Right lobe of liver (tissue), 6 donors: ENCODE data around the gene TOM1L2. TPM values are rescaled to one million over a fixed set of nuclear protein-coding genes. Genes with fewer than 3 reads are reported as not detected.
A peak's percentile ranks its signal among the peaks of the same experiment; 100 is the strongest.

Experiments used
- ATAC-seq, 4 donors: fragments of 200-7000 bp; cut with Tn5 transposase; one replicate each; pipeline ENCODE4 v1.9.1; 2020; ENCODE audit warnings: mild to moderate bottlenecking in 4 of 4, moderate library complexity in 4 of 4
- DNase-seq, 3 donors: peaks; one replicate each; pipeline ENCODE4 v3.0.0-alpha.2; 2020
- H3K27ac ChIP-seq, 3 donors: fragments of 200-600 bp; one replicate each; pipeline ENCODE4 v1.8.0; 2022
- H3K27me3 ChIP-seq, 2 donors: fragments of 200-600 bp; one replicate each; pipeline ENCODE4 v1.8.0; 2022
- H3K36me3 ChIP-seq, 4 donors: fragments of 200-600 bp; sonication (generic) in 1 of 4; one replicate each; pipeline versions ENCODE4 v1.5.1 to v1.8.0; 2017 to 2022; ENCODE audit warnings: control low read depth in 1 of 4
- H3K4me1 ChIP-seq, 4 donors: fragments of 200-600 bp; sonication (generic) in 1 of 4; one replicate each; pipeline versions ENCODE4 v1.5.1 to v1.8.0; 2017 to 2022; ENCODE audit warnings: control low read depth in 1 of 4
- H3K4me3 ChIP-seq, 3 donors: fragments of 200-600 bp; one replicate each; pipeline ENCODE4 v1.8.0; 2022
- H3K9me3 ChIP-seq, 4 donors: fragments of 200-600 bp; sonication (generic) in 1 of 4; one replicate each; pipeline versions ENCODE4 v1.5.1 to v1.8.0; 2017 to 2022; ENCODE audit warnings: control low read depth in 1 of 4
- POLR2A ChIP-seq: fragments of 450-650 bp; IDR thresholded peaks from one replicate; pipeline ENCODE4 v1.6.1; 2017; ENCODE audit warnings: antibody characterized with exemption, mild to moderate bottlenecking
- WGBS: methylation state at CpG from one replicate; pipeline ENCODE4 v1.1.6; 2018; ENCODE audit warnings: low coverage, low lambda C conversion rate; ENCODE audit not compliant: insufficient coverage; ENCODE audit errors: missing lambda C conversion rate; 5-methylcytosine and 5-hydroxymethylcytosine counted together
- intact Hi-C, 2 donors: fragments of 100-400 bp; cut with DNase I; formaldehyde crosslinking; loops; one replicate each; pipeline versions ENCODE4 v1.11.2 to v1.14.1; 2022
- total RNA-seq, 6 experiments: library from RNA; depleted of rRNA in 2 of 6; stranded (reverse); fragments of >200 nt in 2 of 6; fragmentation: NEBNext Ultra II Directional in 3 of 6; extraction: Animal tissue kit (Norgen Biotek cat#: 25700) in 3 of 6; gene quantifications; one replicate each; pipeline versions ENCODE4 v1.1.0 to v1.2.4, GENCODE V29; 2016 to 2023
- TF ChIP-seq, protein P1 (sequence below), 4 donors: fragments of 200-600 bp in 3 of 4; fragments of 450-650 bp in 1 of 4; IDR thresholded peaks; one replicate each; pipeline versions ENCODE4 v1.5.1 to v1.8.0; 2016 to 2022; ENCODE audit warnings: antibody characterized with exemption in 4 of 4, mild to moderate bottlenecking in 2 of 4
- donor health status: DM: no; HTN: yes; CAD: no.
- donor health status: DM: no; HTN: no; CAD: no.
- donor health status: DM: no; HTN: no; CAD: no.
- donor health status: DM: no; HTN: yes; CAD: no.
- donor health status: DM: no; HTN: yes; CAD: no.

TOM1L2 gene
- total RNA-seq, 6 experiments from 2014 or later: 13.5 to 21.2 (median 16.0) TPM

DNA sequence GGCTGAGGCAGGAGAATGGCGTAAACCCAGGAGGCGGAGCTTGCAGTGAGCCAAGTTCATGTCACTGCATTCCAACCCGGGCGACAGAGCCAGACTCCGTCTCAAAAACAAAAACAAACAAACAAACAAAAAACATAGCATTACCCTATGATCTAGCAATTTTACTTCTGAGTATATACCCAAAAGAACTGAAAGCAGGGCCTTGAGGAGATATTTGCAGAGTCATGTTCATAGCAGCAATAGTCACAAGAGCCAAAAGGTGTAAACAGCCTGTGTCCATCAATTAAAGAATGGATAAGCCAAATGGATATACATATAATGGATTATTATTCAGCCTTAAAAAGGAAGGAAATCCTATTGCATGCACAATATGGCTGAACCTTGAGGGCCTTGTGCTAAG, 63.1 kb downstream of the TOM1L2 start:
- TF ChIP-seq, protein P1, sequence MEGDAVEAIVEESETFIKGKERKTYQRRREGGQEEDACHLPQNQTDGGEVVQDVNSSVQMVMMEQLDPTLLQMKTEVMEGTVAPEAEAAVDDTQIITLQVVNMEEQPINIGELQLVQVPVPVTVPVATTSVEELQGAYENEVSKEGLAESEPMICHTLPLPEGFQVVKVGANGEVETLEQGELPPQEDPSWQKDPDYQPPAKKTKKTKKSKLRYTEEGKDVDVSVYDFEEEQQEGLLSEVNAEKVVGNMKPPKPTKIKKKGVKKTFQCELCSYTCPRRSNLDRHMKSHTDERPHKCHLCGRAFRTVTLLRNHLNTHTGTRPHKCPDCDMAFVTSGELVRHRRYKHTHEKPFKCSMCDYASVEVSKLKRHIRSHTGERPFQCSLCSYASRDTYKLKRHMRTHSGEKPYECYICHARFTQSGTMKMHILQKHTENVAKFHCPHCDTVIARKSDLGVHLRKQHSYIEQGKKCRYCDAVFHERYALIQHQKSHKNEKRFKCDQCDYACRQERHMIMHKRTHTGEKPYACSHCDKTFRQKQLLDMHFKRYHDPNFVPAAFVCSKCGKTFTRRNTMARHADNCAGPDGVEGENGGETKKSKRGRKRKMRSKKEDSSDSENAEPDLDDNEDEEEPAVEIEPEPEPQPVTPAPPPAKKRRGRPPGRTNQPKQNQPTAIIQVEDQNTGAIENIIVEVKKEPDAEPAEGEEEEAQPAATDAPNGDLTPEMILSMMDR (IDR thresholded peaks at IDR 0.05): no peak
- no peak for TF ChIP-seq POLR2A
- ATAC-seq (no peak), DNase-seq (no peak)
- Histone ChIP-seq H3K4me3 (no peak overlapping the region), H3K27me3 (no peaks in the 10 kb centered on the region), H3K36me3 (no peaks in the 10 kb centered on the region), H3K4me1 (peaks cover 0 to 47% (median 9%) of the 10 kb centered on the region in 4 donors), H3K27ac (no peak overlapping the region), H3K9me3 (no peaks in the 10 kb centered on the region)
- WGBS: 67% methylated on average over 1 of the region's 5 CpGs
- intact Hi-C loops: no loop called here

DNA sequence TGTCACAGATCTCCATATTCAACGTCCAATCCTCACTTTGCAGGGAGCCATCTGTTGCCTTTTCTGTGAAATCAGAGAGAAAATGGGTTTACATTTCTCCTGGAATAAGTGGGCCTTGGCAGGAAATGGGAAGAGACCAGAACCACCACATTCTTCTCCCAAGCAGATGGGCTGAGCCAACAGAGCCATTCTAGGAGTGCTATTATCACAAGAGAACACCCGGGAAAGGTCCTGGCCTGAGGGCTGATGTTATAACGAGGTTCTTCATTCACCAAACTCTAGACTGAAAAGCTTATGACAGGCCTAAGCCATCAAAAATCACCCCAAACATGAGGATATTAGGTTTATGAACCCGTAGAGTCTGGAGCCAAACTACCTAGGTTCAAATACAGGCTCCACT, 64.7 kb downstream of the TOM1L2 start:
- H3K4me3 ChIP-seq: no peak overlapping the region
- no peak for ATAC-seq
- intact Hi-C loops: no loop called here

DNA sequence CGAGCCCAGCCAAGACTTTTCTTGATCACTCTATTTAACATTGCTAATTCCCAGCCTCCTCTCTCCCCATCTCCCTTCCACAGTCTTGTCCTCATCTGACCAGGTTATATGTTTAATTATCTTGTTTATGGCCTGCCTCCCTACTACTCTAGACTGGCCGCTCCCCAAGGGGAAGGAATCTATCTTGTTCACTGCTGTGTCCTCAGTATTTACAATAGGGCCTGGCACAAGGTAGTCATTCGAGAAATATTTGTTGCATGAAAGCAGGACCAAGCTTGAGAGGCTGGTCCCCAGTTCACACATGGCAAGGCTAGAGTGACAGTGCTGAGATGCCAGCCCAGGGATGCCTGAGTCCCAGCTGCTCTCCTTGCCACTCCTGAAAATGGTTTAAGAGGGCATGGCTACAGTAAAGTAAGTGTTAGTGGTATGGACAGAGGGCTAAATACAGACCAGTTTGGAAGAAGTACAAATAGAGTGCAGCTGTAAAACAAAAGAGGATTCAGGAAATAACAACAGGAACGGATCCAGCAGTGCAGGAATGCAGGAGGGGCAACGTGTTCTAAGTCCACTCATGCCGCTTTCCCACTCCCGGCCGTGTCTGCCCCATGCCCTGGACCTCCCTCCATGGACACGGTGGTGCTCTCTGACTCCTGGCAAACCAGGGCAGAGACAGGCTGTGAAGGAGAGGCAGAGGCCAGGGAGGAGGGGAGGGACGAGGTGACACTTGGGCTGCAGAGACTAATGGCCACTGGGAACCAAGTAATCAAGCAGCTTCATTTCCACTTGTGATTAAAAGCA, 65.6 kb downstream of the TOM1L2 start:
- intact Hi-C loops: no loop called here
- Histone ChIP-seq H3K27ac (no peak overlapping the region), H3K4me3 (no peak overlapping the region), H3K9me3 (no peaks in the 10 kb centered on the region), H3K36me3 (no peaks in the 10 kb centered on the region), H3K27me3 (no peaks in the 10 kb centered on the region), H3K4me1 (peaks cover 0 to 52% (median 9%) of the 10 kb centered on the region in 4 donors)
- no peak for DNase-seq
- 42% methylated on average over 10 of the region's 10 CpGs for WGBS
- ATAC-seq: peak; percentile 22 to 47 (median 31)
- TF ChIP-seq, protein P1 (IDR thresholded peaks at IDR 0.05): no peak
- TF ChIP-seq POLR2A: no peak

More for the DNA sequence above, 64.7 kb downstream of the TOM1L2 start:
- H3K4me1 ChIP-seq: peaks cover 0 to 47% (median 9%) of the 10 kb centered on the region in 4 donors
- no peak overlapping the region for H3K27ac ChIP-seq
- H3K27me3 ChIP-seq: no peaks in the 10 kb centered on the region
- H3K36me3 ChIP-seq: no peaks in the 10 kb centered on the region
- H3K9me3 ChIP-seq: no peaks in the 10 kb centered on the region
- TF ChIP-seq POLR2A: no peak
- DNase-seq: no peak
- 80% methylated on average over 3 of the region's 4 CpGs for WGBS

DNA sequence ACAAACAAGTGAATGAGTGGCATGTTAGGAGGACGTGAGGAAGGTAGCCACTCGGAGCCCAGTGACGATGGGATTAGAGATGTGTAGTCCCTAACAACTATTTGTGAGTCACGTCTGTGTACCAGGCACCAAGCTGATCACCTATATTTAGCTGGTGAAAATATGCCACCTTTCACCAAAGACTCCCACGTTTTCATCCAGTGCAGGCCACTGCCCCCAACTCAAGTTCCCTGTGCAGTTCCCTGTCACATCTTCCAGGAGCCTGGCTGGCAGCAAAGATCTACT, 67.2 kb downstream of the TOM1L2 start:
- 63% methylated on average over 2 of the region's 5 CpGs for WGBS
- Histone ChIP-seq H3K27ac (no peak overlapping the region), H3K4me1 (peaks cover 0 to 52% (median 16%) of the 10 kb centered on the region in 4 donors), H3K9me3 (no peaks in the 10 kb centered on the region), H3K4me3 (no peak overlapping the region), H3K27me3 (no peaks in the 10 kb centered on the region), H3K36me3 (no peaks in the 10 kb centered on the region)
- DNase-seq (no peak), ATAC-seq (no peak)
- intact Hi-C loops: no loop called here
- TF ChIP-seq, protein P1 (IDR thresholded peaks at IDR 0.05): no peak
- TF ChIP-seq POLR2A: no peak

DNA sequence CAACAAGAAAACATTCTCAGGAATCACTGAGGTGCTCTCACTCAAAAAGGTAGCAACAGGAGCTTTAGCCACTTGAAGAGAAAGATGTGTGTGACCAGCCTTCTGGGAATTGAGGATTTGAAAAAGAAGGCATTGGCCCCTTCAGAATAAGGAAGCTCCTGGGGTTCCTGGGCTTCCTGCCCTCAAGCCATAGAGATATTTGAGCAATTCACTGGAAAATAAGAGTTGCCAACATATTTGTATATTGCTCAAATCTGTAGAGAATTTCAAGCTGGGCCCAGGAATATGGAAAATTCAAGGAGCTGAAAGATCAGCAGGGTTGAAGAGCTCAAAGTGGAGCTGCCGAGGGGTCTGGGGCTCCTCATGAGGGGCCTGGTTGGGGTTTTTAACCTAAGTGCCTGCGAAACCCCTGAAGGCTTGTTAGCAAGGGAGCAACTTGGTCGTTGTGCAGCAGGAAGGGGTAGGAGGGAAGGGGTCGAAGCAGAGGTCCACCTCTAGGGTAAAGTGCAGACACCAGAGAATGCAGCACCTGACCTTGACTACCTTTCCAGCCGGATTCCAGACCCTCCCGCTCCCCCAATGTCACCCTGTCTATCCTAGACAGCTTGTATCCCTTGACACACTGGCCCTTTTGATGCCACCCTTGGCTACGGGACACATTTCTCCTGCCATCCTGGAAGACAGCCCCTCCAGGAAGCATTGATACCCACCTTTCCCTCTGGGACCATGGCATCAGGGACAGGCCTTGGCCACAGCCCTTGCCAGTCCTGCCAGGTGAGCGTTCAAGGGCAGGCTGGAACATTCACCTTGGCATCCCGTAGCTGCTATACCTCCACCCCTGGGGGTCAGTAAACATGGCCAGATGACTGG, 67.8 kb downstream of the TOM1L2 start:
- intact Hi-C loops: no loop called here
- Histone ChIP-seq H3K4me3 (no peak overlapping the region), H3K4me1 (peaks cover 0 to 58% (median 19%) of the 10 kb centered on the region in 4 donors), H3K27me3 (no peaks in the 10 kb centered on the region), H3K27ac (no peak overlapping the region), H3K36me3 (no peaks in the 10 kb centered on the region), H3K9me3 (no peaks in the 10 kb centered on the region)
- TF ChIP-seq, protein P1 (IDR thresholded peaks at IDR 0.05): no peak
- no peak for TF ChIP-seq POLR2A
- ATAC-seq (peak in 1 of 4 donors; percentile 30), DNase-seq (peak in 2 of 3 donors; percentile 57 to 62)
- WGBS: 65% methylated on average over 6 of the region's 9 CpGs
